H1 (cell line): ENCODE data around the gene TBC1D22A. TPM values are rescaled to one million over a fixed set of nuclear protein-coding genes. Genes with fewer than 3 reads are reported as not detected.

Source experiments
- CTCF ChIA-PET: fragments of 300-600 bp; sonication (Branson Sonifier 250); formaldehyde crosslinking; loops from one replicate; lab custom pipeline; 2021; ENCODE audit not compliant: partially characterized antibody; lab: Charles Lee
- POLR2A ChIA-PET: fragments of 300-600 bp; sonication (Branson Sonifier 250); formaldehyde crosslinking; loops from one replicate; lab custom pipeline; 2021; ENCODE audit warnings: inconsistent platforms; ENCODE audit not compliant: partially characterized antibody; lab: Charles Lee
- DNase-seq, 2 experiments: peaks; one replicate each; pipeline versions ENCODE4 v3.0.0 to v3.0.0-alpha.2; 2010 to 2022; ENCODE audit warnings: low spot score in 2 of 2, low read depth in 1 of 2, mixed read lengths in 1 of 2
- FAIRE-seq: peaks from 2 replicates; lab custom pipeline; 2011; peaks lifted over from hg19 to GRCh38; lab: Jason Lieb, UNC
- H2AFZ ChIP-seq: 2 replicates; pipeline ENCODE4 v1.8.1; 2012; ENCODE audit warnings: low read length, inconsistent platforms
- H2AK5ac ChIP-seq: 2 replicates; pipeline ENCODE4 v1.6.1; 2013; ENCODE audit warnings: low read depth, low read length
- H2BK120ac ChIP-seq: replicated peaks from 2 replicates; pipeline ENCODE3; 2013; ENCODE audit warnings: low read depth, low read length, inconsistent platforms
- H2BK12ac ChIP-seq: 2 replicates; pipeline ENCODE4 v1.6.1; 2013; ENCODE audit warnings: low read depth, low read length
- H2BK15ac ChIP-seq: 2 replicates; pipeline ENCODE4 v1.6.1; 2013; ENCODE audit warnings: low read length
- H2BK20ac ChIP-seq: 2 replicates; pipeline ENCODE4 v1.6.1; 2013; ENCODE audit warnings: low read length
- H2BK5ac ChIP-seq: 2 replicates; pipeline ENCODE4 v1.6.1; 2013; ENCODE audit warnings: low read depth, low read length
- H3K14ac ChIP-seq: 2 replicates; pipeline ENCODE4 v1.6.1; 2013; ENCODE audit warnings: inconsistent platforms; ENCODE audit not compliant: insufficient read length
- H3K18ac ChIP-seq: 2 replicates; pipeline ENCODE4 v1.6.1; 2013; ENCODE audit warnings: low read length; ENCODE audit errors: extremely low read depth
- H3K23ac ChIP-seq: 2 replicates; pipeline ENCODE4 v1.6.1; 2013; ENCODE audit warnings: inconsistent platforms; ENCODE audit not compliant: insufficient read length
- H3K23me2 ChIP-seq: 2 replicates; pipeline ENCODE4 v1.6.1; 2013; ENCODE audit warnings: low read depth, low read length
- H3K27ac ChIP-seq: 2 replicates; pipeline ENCODE4 v1.6.1; 2011; ENCODE audit warnings: low read depth, low read length, inconsistent platforms
- H3K27me3 ChIP-seq, 4 experiments: replicated peaks in 1 of 4; 1 replicate in 1 of 4; 2 replicates in 3 of 4; pipeline versions ENCODE4 v1.6.1 to v1.8.1; 2011 to 2013; ENCODE audit warnings: low read length in 3 of 4, mild to moderate bottlenecking in 3 of 4, inconsistent platforms in 2 of 4, mixed read lengths in 2 of 4, moderate library complexity in 1 of 4; ENCODE audit not compliant: control insufficient read depth in 3 of 4, insufficient read depth in 3 of 4; ENCODE audit errors: extremely low read depth in 1 of 4
- H3K36me3 ChIP-seq, 4 experiments: 2 replicates each; pipeline versions ENCODE4 v1.6.1 to v1.8.1; 2011 to 2013; ENCODE audit warnings: mild to moderate bottlenecking in 4 of 4, low read length in 3 of 4, moderate library complexity in 2 of 4, control low read depth in 1 of 4, inconsistent platforms in 1 of 4; ENCODE audit not compliant: insufficient read depth in 4 of 4, control insufficient read depth in 2 of 4
- H3K4ac ChIP-seq: replicated peaks from 2 replicates; pipeline ENCODE3; 2013; ENCODE audit warnings: low read length, low read depth, mixed read lengths, inconsistent platforms; ENCODE audit not compliant: insufficient read length
- H3K4me1 ChIP-seq, 4 experiments: replicated peaks in 1 of 4; 1 replicate in 1 of 4; 2 replicates in 3 of 4; pipeline versions ENCODE4 v1.6.1 to v1.8.1; 2011 to 2013; ENCODE audit warnings: low read length in 3 of 4, inconsistent platforms in 2 of 4, mixed read lengths in 1 of 4; ENCODE audit not compliant: insufficient read depth in 4 of 4, control insufficient read depth in 3 of 4
- H3K4me2 ChIP-seq, 2 experiments: 2 replicates each; pipeline versions ENCODE4 v1.6.1 to v1.8.1; 2011 to 2013; ENCODE audit warnings: low read depth in 2 of 2, low read length in 2 of 2, control low read depth in 1 of 2, inconsistent platforms in 1 of 2, mild to moderate bottlenecking in 1 of 2; ENCODE audit not compliant: insufficient read depth in 1 of 2
- H3K4me3 ChIP-seq, 4 experiments: fragments of 200-600, 300-600 bp in 1 of 4; sonication (generic), shearing (Covaris generic), sonication (Bioruptor Twin) in 1 of 4; 2 replicates each; pipeline versions ENCODE4 v1.5.1 to v1.8.1; 2011 to 2016; ENCODE audit warnings: low read length in 4 of 4, low read depth in 3 of 4, control low read depth in 2 of 4, inconsistent platforms in 2 of 4, mild to moderate bottlenecking in 2 of 4, mixed read lengths in 1 of 4, moderate library complexity in 1 of 4; ENCODE audit not compliant: insufficient read depth in 2 of 4; ENCODE audit errors: extremely low read depth in 1 of 4
- H3K56ac ChIP-seq: replicated peaks from 2 replicates; pipeline ENCODE3; 2013; ENCODE audit warnings: low read depth, mild to moderate bottlenecking, mixed read lengths, low read length, inconsistent platforms; ENCODE audit not compliant: insufficient read length
- H3K79me1 ChIP-seq: 2 replicates; pipeline ENCODE4 v1.6.1; 2013; ENCODE audit warnings: low read depth, low read length, control low read depth
- H3K79me2 ChIP-seq, 2 experiments: 2 replicates each; pipeline versions ENCODE4 v1.6.1 to v1.8.1; 2012 to 2013; ENCODE audit warnings: low read length in 2 of 2, mild to moderate bottlenecking in 2 of 2, inconsistent platforms in 1 of 2; ENCODE audit not compliant: insufficient read depth in 2 of 2, control insufficient read depth in 1 of 2
- H3K9ac ChIP-seq, 4 experiments: replicated peaks in 1 of 4; 1 replicate in 1 of 4; 2 replicates in 3 of 4; pipeline versions ENCODE4 v1.6.1 to v1.8.1; 2011 to 2013; ENCODE audit warnings: low read depth in 3 of 4, low read length in 3 of 4, control low read depth in 2 of 4, mild to moderate bottlenecking in 2 of 4, moderate library complexity in 2 of 4, inconsistent platforms in 1 of 4; ENCODE audit errors: extremely low read depth in 1 of 4
- H3K9me3 ChIP-seq, 2 experiments: 2 replicates each; pipeline versions ENCODE4 v1.6.1 to v1.8.1; 2012 to 2013; ENCODE audit warnings: mild to moderate bottlenecking in 2 of 2, moderate library complexity in 2 of 2, control low read depth in 1 of 2, inconsistent platforms in 1 of 2, low read depth in 1 of 2, low read length in 1 of 2, mixed read lengths in 1 of 2; ENCODE audit not compliant: insufficient read depth in 2 of 2
- H4K20me1 ChIP-seq, 2 experiments: replicated peaks in 1 of 2; 2 replicates each; pipeline versions ENCODE3 to v1.8.1; 2011 to 2013; ENCODE audit warnings: inconsistent platforms in 2 of 2, low read length in 2 of 2, mild to moderate bottlenecking in 1 of 2; ENCODE audit not compliant: insufficient read depth in 2 of 2, control insufficient read depth in 1 of 2
- H4K5ac ChIP-seq: 2 replicates; pipeline ENCODE4 v1.6.1; 2013; ENCODE audit warnings: low read length, low read depth, mixed read lengths, inconsistent platforms; ENCODE audit not compliant: insufficient read length
- H4K8ac ChIP-seq: 2 replicates; pipeline ENCODE4 v1.8.0; 2013; ENCODE audit warnings: mild to moderate bottlenecking, moderate library complexity, low read length, inconsistent platforms; ENCODE audit not compliant: insufficient read depth; ENCODE audit errors: extremely low read depth
- H4K91ac ChIP-seq: replicated peaks from 2 replicates; pipeline ENCODE3; 2013; ENCODE audit warnings: low read length, mixed read lengths, inconsistent platforms; ENCODE audit not compliant: insufficient read length
- ASH2L ChIP-seq: fragments of 200-600, 300-600 bp; sonication (generic); IDR thresholded peaks from one replicate; pipeline ENCODE4 v1.7.1; 2017; ENCODE audit warnings: low read length
- CBX8 ChIP-seq: fragments of 300-800, 300-1000 bp; sonication (generic); IDR thresholded peaks from 2 replicates; pipeline ENCODE4 v1.7.1; 2016; ENCODE audit warnings: low read depth, low read length, borderline replicate concordance
- GTF2F1 ChIP-seq: IDR thresholded peaks from 2 replicates; pipeline ENCODE4 v1.6.1; 2012; ENCODE audit warnings: low read depth, low read length, improper control_type of control experiment, borderline replicate concordance
- POU5F1 ChIP-seq: IDR thresholded peaks from 2 replicates; pipeline ENCODE4 v1.6.1; 2011; ENCODE audit warnings: low read depth, mild to moderate bottlenecking, low read length, moderate library complexity
- RBBP5 ChIP-seq: IDR thresholded peaks from 2 replicates; pipeline ENCODE4 v1.7.1; 2012; ENCODE audit warnings: low read depth, mild to moderate bottlenecking, inconsistent platforms, low read length, moderate library complexity, borderline replicate concordance
- RXRA ChIP-seq: IDR thresholded peaks from 2 replicates; pipeline ENCODE4 v1.6.1; 2011; ENCODE audit warnings: low read depth, mild to moderate bottlenecking, low read length, moderate library complexity; ENCODE audit not compliant: insufficient read depth
- SIN3A ChIP-seq, 2 experiments: IDR thresholded peaks in 1 of 2; conservative IDR thresholded peaks in 1 of 2; 2 replicates each; pipeline ENCODE4 v1.6.1; 2011 to 2012; ENCODE audit warnings: low read length in 2 of 2, improper control_type of control experiment in 1 of 2, low read depth in 1 of 2, mild to moderate bottlenecking in 1 of 2
- SRF ChIP-seq: IDR thresholded peaks from 2 replicates; pipeline ENCODE4 v1.6.1; 2011; ENCODE audit warnings: mild to moderate bottlenecking, low read depth, low read length, moderate library complexity
- TAF1 ChIP-seq: IDR thresholded peaks from 2 replicates; pipeline ENCODE4 v1.6.1; 2011; ENCODE audit warnings: mild to moderate bottlenecking, low read depth, low read length
- TBP ChIP-seq: IDR thresholded peaks from 2 replicates; pipeline ENCODE4 v1.6.1; 2011; ENCODE audit warnings: low read depth, low read length, improper control_type of control experiment
- TEAD4 ChIP-seq: IDR thresholded peaks from 2 replicates; pipeline ENCODE4 v1.6.1; 2012; ENCODE audit warnings: low read depth, low read length, inconsistent platforms, mixed read lengths
- YY1 ChIP-seq: IDR thresholded peaks from 2 replicates; pipeline ENCODE4 v1.6.1; 2011; ENCODE audit warnings: low read depth, mild to moderate bottlenecking, low read length
- WGBS, 2 experiments: shearing (Covaris generic) in 1 of 2; methylation state at CpG; one replicate each; pipeline versions ENCODE4 v1.1.6 to v1.1.7; 2013 to 2015; ENCODE audit warnings: low lambda C conversion rate in 2 of 2, mixed read lengths in 2 of 2, inconsistent platforms in 1 of 2, low coverage in 1 of 2, missing lambda C conversion rate in 1 of 2; ENCODE audit not compliant: insufficient replicate concordance in 2 of 2, insufficient coverage in 1 of 2, insufficient read length in 1 of 2; ENCODE audit errors: extremely low coverage in 1 of 2, missing lambda C conversion rate in 1 of 2; 5-methylcytosine and 5-hydroxymethylcytosine counted together
- polyA plus RNA-seq, 7 experiments: library from polyadenylated mRNA; depleted of rRNA in 3 of 7; stranded (reverse) in 5 of 7; unstranded in 2 of 7; fragments of >200 nt in 5 of 7; fragments of 200-250 nt in 2 of 7; gene quantifications; 1 replicate in 5 of 7; 2 replicates in 1 of 7; 4 replicates in 1 of 7; pipeline versions ENCODE4 v1.2.1 to v1.2.3, GENCODE V29; 2011 to 2013; ENCODE audit warnings: missing spikeins in 2 of 7, mixed read lengths in 2 of 7
- total RNA-seq: library from RNA; stranded (reverse); fragmentation: NEBNext Ultra II Directional; extraction: Animal tissue kit (Norgen Biotek cat#: 25700); gene quantifications from 2 replicates; pipeline ENCODE4 v1.2.1, GENCODE V29; 2021
- TF ChIP-seq, protein P1 (sequence below): IDR thresholded peaks from 2 replicates; pipeline ENCODE4 v1.6.1; 2012; ENCODE audit warnings: inconsistent platforms

TBC1D22A gene
- total and polyA plus RNA-seq, 2 of the 8 experiments (the other 6 are each of a cell fraction or from before 2014, with no cell fraction given) = 11.9 to 18.4 TPM

DNA sequence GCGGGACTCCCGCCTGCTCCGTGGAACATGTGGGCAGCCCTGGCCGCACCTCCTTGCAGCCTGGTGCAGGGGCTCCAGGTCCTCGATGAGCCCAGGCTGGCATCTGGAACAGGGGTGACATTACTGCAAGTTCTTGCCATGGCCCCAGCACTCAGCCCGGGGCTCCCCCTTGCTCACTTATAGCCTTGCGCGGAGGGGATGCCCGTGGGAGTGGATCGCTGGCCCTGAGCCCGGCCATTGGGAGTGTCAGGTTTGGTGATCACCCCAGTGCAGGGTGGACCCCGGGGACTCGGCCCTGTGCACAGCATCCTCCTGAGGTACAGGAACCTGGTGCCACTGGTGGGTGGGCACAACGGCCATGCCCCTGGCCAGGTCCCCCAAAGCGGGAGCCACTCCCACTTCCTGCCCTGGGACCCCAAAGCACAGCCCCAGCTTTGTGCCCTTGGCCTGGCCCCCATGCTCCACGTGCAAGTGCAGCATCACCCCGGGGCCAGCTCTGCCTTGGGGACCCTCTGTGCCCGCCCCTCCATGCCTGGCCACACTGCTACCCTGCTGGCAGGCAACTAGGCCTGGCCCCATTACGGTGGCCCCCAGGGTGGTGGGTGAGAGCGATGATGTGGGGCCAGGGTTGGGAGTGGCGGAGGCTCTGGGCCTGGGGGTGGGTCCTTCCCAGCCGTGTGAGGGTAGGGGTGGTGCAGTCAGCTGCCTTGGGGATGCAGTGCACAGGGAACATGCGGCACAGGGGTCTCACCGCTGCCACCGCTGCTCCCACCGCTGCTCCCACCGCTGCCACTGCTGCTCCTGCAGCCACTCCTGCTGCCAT, 439.8 kb downstream of the TBC1D22A start:
- FAIRE-seq (no peak), DNase-seq (peak in 1 of 2 experiments; percentile 16)
- no peak overlapping the region for H4K5ac ChIP-seq
- H3K18ac ChIP-seq = no peak overlapping the region
- no peaks in the 10 kb centered on the region for H4K20me1 ChIP-seq
- H3K9ac ChIP-seq = no peak overlapping the region
- H2BK12ac ChIP-seq = no peak overlapping the region
- H2AFZ ChIP-seq = no peak overlapping the region
- no peaks in the 10 kb centered on the region for H3K79me2 ChIP-seq
- H3K4me3 ChIP-seq = no peak overlapping the region
- no peaks in the 10 kb centered on the region for H3K4me1 ChIP-seq
- H3K4me2 ChIP-seq = no peak overlapping the region
- H2BK5ac ChIP-seq = no peak overlapping the region
- H2BK20ac ChIP-seq = no peak overlapping the region
- no peaks in the 10 kb centered on the region for H3K27me3 ChIP-seq
- H3K79me1 ChIP-seq = no peaks in the 10 kb centered on the region
- no peak overlapping the region for H2BK15ac ChIP-seq
- ChIA-PET CTCF (no interaction called here), POLR2A (no interaction called here)
- H3K23ac ChIP-seq = no peak overlapping the region
- no peak overlapping the region for H3K56ac ChIP-seq
- no peak overlapping the region for H3K27ac ChIP-seq
- H4K8ac ChIP-seq = no peak overlapping the region
- H3K4ac ChIP-seq = no peak overlapping the region
- no peaks in the 10 kb centered on the region for H3K36me3 ChIP-seq
- H3K23me2 ChIP-seq = no peaks in the 10 kb centered on the region
- WGBS, 2 experiments = 91% methylated on average over 22 of the region's 27 CpGs; no CpG with 5 or more reads in 1 of the 2 experiments
- H2BK120ac ChIP-seq = no peak overlapping the region
- no peak overlapping the region for H4K91ac ChIP-seq
- H3K9me3 ChIP-seq = peaks cover 67 to 100% of the 10 kb centered on the region in 2 experiments
- H3K14ac ChIP-seq = no peak overlapping the region
- H2AK5ac ChIP-seq = no peak overlapping the region
- no peak for TF ChIP-seq SIN3A (conservative IDR thresholded peaks at IDR 0.05 in 1 of 2, IDR thresholded peaks at IDR 0.05 in 1 of 2; ENCODE audit: low read depth in 1 of 2, low read length in 2 of 2)
- TF ChIP-seq CBX8 = no peak
- no peak for TF ChIP-seq TBP
- no peak for TF ChIP-seq YY1
- no peak for TF ChIP-seq RBBP5
- TF ChIP-seq GTF2F1 = no peak
- TF ChIP-seq TEAD4 = no peak
- no peak for TF ChIP-seq SRF
- TF ChIP-seq, protein P1, sequence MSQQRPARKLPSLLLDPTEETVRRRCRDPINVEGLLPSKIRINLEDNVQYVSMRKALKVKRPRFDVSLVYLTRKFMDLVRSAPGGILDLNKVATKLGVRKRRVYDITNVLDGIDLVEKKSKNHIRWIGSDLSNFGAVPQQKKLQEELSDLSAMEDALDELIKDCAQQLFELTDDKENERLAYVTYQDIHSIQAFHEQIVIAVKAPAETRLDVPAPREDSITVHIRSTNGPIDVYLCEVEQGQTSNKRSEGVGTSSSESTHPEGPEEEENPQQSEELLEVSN = no peak
- no peak for TF ChIP-seq RXRA
- no peak for TF ChIP-seq TAF1
- TF ChIP-seq POU5F1 = no peak
- no peak for TF ChIP-seq ASH2L
